ENCODE results near the gene TECPR1. TPM values are rescaled to one million over a fixed set of nuclear protein-coding genes. Genes with fewer than 3 reads are reported as not detected.

The TECPR1 gene
- polyA plus RNA-seq, 2 of the 4 experiments (the other 2 are of a cell fraction) = 2.5 to 11.1 TPM

DNA sequence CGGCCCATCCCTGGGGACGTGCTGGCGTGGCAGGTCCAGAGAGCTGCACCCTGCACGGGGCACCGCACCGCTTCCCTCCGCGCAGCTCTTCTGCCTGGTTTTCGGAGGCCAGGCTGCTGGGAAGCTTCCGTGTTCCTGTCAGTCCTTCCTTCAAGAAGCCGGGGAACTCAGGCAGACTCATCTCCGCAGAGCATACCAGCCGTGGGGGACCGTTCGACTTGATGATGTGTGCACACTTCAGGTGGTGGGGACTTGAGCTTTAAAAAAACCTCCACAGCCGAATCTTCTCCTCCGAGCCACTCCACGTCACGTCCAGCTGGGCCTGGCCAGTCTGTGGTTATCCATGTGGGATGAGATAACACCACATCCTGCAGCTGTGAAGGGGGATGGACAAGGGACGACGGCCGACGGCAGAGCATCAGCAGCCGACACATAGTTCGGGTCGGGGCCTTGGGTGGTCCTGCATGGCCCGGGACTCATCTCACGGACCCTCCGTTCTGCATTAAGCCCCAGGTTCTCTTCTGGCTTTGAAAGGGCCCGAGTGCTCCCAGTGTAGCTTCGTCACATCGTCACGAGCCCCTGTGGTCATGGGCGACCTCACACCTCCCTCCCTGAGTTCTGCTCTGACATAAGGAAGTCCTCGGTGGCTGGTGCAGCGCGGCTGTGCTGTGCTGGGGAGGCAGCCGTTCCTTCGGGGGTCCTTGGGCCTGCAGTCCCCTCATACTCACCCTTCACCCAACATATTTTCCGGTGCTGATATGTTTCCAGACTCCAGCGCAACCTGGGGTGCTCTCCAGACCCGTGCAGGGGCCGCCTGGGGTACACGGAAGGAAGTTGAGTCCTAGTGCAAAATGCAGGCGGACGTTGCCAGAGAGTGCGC lies 45.3 kb downstream of the TECPR1 start:
- WGBS (ENCODE audit: missing lambda C conversion rate) = 93% methylated on average over 42 of the region's 47 CpGs
- CTCF ChIA-PET = interaction anchor here (0.8 to 1.8 kb wide), 2 partner anchors 21 to 186 kb away, joined by 4 to 5 read pairs; no protein-coding TSS in a partner anchor
- no peak for ATAC-seq

DNA sequence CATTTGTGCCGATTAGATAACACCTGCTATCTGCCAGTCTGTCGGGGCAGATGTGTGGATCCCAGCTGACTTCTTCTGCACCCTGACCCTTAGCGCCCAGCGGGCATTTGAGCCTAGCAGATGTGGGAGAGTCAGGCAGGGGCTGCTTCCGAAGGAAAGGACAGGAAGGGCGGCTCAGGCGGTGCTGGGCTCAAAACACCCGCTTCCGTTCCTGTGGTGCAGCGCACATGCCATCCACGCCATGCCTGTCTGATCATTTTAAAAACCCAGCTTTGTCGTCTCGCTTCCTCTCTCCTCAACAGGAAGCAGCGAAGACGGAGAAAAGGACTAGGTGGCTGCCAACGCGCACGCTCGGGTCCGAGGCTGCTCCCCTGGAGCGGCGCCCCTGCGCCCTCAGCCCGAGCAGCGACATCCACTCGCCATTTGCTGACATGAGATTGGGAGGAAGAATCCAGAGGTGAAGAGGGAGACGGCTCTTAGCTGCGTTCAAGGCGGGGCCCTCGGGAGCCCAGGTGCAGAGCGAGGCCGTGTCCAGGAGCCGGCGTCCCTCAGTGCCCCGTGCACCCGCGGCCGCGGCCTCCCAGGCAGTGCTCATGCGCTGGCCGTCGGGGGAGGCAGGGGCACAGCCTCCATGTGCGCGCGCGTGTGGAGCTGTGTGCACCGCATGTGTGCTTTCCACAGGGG lies 46.7 kb downstream of the TECPR1 start:
- FAIRE-seq = no peak
- Histone ChIP-seq H3K27ac (no peak overlapping the region), H3K9me3 (no peaks in the 10 kb centered on the region), H3K4me1 (no peaks in the 10 kb centered on the region), H3K4me2 (no peak overlapping the region), H3K4me3 (no peak overlapping the region)
- ChIA-PET CTCF (interaction anchor here (1.0 to 1.8 kb wide), 2 partner anchors 36 to 184 kb away, joined by 3 to 5 read pairs; no protein-coding TSS in a partner anchor), POLR2A (no interaction called here)
- 94% methylated on average over 32 of the region's 47 CpGs for WGBS (ENCODE audit: missing lambda C conversion rate)
- no peak for ATAC-seq
- TF ChIP-seq EHMT2 (IDR thresholded peaks at IDR 0.05; ENCODE audit: low read depth) (no peak), JUN (IDR thresholded peaks at IDR 0.05) (no peak), KDM5A (IDR thresholded peaks at IDR 0.05) (no peak), SREBF2 (IDR thresholded peaks at IDR 0.05) (no peak), CBX2 (IDR thresholded peaks at IDR 0.05; ENCODE audit: borderline replicate concordance, low read depth) (no peak), RCOR1 (IDR thresholded peaks at IDR 0.05; ENCODE audit: low read depth, low read length) (no peak), RFX5 (IDR thresholded peaks at IDR 0.05) (no peak), MYC (IDR thresholded peaks at IDR 0.05; ENCODE audit: borderline replicate concordance, low read length) (no peak)
- TF ChIP-seq, protein P1, sequence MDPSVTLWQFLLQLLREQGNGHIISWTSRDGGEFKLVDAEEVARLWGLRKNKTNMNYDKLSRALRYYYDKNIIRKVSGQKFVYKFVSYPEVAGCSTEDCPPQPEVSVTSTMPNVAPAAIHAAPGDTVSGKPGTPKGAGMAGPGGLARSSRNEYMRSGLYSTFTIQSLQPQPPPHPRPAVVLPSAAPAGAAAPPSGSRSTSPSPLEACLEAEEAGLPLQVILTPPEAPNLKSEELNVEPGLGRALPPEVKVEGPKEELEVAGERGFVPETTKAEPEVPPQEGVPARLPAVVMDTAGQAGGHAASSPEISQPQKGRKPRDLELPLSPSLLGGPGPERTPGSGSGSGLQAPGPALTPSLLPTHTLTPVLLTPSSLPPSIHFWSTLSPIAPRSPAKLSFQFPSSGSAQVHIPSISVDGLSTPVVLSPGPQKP (IDR thresholded peaks at IDR 0.05; ENCODE audit: low read depth, low read length) = no peak
- TF ChIP-seq, protein P2, sequence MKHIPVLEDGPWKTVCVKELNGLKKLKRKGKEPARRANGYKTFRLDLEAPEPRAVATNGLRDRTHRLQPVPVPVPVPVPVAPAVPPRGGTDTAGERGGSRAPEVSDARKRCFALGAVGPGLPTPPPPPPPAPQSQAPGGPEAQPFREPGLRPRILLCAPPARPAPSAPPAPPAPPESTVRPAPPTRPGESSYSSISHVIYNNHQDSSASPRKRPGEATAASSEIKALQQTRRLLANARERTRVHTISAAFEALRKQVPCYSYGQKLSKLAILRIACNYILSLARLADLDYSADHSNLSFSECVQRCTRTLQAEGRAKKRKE (CRISPR knock-in tag; IDR thresholded peaks at IDR 0.05; ENCODE audit: low read depth) = no peak
- TF ChIP-seq, protein P3, sequence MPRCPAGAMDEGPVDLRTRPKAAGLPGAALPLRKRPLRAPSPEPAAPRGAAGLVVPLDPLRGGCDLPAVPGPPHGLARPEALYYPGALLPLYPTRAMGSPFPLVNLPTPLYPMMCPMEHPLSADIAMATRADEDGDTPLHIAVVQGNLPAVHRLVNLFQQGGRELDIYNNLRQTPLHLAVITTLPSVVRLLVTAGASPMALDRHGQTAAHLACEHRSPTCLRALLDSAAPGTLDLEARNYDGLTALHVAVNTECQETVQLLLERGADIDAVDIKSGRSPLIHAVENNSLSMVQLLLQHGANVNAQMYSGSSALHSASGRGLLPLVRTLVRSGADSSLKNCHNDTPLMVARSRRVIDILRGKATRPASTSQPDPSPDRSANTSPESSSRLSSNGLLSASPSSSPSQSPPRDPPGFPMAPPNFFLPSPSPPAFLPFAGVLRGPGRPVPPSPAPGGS (IDR thresholded peaks at IDR 0.05) = no peak
- TF ChIP-seq, protein P4, sequence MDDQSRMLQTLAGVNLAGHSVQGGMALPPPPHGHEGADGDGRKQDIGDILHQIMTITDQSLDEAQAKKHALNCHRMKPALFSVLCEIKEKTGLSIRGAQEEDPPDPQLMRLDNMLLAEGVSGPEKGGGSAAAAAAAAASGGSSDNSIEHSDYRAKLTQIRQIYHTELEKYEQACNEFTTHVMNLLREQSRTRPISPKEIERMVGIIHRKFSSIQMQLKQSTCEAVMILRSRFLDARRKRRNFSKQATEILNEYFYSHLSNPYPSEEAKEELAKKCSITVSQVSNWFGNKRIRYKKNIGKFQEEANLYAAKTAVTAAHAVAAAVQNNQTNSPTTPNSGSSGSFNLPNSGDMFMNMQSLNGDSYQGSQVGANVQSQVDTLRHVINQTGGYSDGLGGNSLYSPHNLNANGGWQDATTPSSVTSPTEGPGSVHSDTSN (IDR thresholded peaks at IDR 0.05) = no peak
- TF ChIP-seq, protein P5, sequence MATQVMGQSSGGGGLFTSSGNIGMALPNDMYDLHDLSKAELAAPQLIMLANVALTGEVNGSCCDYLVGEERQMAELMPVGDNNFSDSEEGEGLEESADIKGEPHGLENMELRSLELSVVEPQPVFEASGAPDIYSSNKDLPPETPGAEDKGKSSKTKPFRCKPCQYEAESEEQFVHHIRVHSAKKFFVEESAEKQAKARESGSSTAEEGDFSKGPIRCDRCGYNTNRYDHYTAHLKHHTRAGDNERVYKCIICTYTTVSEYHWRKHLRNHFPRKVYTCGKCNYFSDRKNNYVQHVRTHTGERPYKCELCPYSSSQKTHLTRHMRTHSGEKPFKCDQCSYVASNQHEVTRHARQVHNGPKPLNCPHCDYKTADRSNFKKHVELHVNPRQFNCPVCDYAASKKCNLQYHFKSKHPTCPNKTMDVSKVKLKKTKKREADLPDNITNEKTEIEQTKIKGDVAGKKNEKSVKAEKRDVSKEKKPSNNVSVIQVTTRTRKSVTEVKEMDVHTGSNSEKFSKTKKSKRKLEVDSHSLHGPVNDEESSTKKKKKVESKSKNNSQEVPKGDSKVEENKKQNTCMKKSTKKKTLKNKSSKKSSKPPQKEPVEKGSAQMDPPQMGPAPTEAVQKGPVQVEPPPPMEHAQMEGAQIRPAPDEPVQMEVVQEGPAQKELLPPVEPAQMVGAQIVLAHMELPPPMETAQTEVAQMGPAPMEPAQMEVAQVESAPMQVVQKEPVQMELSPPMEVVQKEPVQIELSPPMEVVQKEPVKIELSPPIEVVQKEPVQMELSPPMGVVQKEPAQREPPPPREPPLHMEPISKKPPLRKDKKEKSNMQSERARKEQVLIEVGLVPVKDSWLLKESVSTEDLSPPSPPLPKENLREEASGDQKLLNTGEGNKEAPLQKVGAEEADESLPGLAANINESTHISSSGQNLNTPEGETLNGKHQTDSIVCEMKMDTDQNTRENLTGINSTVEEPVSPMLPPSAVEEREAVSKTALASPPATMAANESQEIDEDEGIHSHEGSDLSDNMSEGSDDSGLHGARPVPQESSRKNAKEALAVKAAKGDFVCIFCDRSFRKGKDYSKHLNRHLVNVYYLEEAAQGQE (IDR thresholded peaks at IDR 0.05) = no peak
- no peak for DNase-seq (ENCODE audit: low read depth in 1 of 2, low spot score in 1 of 2)

More for the DNA sequence above, 45.3 kb downstream of the TECPR1 start:
- POLR2A ChIA-PET = no interaction called here
- H3K4me2 ChIP-seq = no peak overlapping the region
- no peak overlapping the region for H3K4me3 ChIP-seq
- FAIRE-seq = no peak
- DNase-seq (ENCODE audit: low read depth in 1 of 2, low spot score in 1 of 2) = no peak
- no peak overlapping the region for H3K27ac ChIP-seq
- no peak for TF ChIP-seq RFX5 (IDR thresholded peaks at IDR 0.05)
- H3K9me3 ChIP-seq = no peaks in the 10 kb centered on the region
- H3K4me1 ChIP-seq = no peaks in the 10 kb centered on the region
